ENCODE data around the gene MMEL1.

The MMEL1 gene

DNA sequence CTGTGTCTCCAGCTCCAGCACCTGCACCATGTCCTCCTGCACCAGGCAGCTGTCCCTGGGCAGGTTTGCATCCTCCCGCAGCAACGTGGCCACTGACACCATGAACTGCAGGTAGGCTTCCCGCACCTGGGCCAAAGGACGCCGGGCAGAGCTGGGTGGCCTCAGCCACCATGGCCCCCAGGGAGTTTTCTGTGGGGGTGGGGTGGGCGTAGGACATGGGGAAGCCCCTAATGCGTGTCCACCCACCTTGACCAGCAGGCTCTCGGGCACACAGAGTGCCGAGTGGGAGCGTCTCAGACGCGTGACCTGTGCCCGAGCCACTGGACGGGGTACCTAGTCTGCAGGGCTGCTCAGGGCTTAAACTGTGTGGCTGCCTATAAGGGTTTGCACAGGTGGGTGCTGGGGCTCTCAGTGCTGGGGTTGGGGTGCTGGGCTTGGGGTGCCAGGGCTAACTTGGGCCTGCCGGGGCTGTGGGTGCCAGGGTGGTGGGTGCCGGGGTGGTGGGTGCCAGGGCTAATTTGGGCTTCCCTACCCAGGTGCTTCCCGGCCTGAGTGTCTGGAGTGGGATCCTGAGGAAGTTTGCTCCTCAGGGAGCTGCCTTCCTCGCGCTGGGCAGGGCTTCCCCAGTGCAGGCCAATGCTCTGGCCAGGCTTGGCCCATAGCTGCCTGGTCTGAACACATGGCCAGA, 28.5 kb downstream of the MMEL1 start:
- H3K27me3 ChIP-seq (ENCODE audit: control insufficient read depth, insufficient read depth, low read length): no peaks in the 10 kb centered on the region
- H3K36me3 ChIP-seq (ENCODE audit: control insufficient read depth, insufficient read depth, low read length): no peaks in the 10 kb centered on the region

DNA sequence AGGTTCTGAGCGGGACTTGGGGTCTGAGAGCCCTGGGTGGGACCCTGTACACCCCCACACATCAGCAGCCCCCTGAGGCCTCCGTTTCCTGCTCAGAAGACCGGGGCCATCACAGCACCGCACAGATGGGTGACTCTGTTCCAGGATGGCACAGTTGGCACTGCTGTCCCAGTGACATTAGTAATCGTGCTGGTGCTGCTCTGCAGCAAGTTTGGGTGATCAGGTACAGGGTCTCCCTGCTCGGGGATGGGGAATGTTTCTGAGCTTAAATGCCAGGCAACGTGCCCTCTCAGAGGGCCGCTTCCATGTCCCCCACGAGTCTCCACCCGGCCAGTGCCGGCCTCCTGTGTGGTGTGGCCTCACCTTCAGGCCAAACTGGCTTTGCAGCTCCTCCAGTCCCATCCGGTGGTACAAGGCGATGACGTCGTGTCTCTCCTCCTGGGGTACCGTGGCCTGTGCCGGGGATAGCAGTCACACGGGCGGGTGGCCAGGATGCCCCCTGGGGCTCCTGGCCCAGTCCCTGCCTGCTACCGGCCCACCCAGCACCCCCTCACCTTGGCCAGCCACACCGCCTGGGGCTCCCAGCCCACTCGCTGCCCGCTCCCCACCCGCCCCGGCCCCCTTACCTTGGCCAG, 29.2 kb downstream of the MMEL1 start:
- H3K9me3 ChIP-seq (ENCODE audit: control insufficient read depth, low read length): no peaks in the 10 kb centered on the region
- no peak overlapping the region for H3K9ac ChIP-seq (ENCODE audit: low read length)
- H3K4me1 ChIP-seq (ENCODE audit: control insufficient read depth, insufficient read depth, low read length): no peaks in the 10 kb centered on the region
- no peaks in the 10 kb centered on the region for H3K27me3 ChIP-seq (ENCODE audit: control insufficient read depth, insufficient read depth, low read length)
- no peak overlapping the region for H3K4me3 ChIP-seq (ENCODE audit: low read length)
- H3K36me3 ChIP-seq (ENCODE audit: control insufficient read depth, insufficient read depth, low read length): no peaks in the 10 kb centered on the region

More for the DNA sequence above, 28.5 kb downstream of the MMEL1 start:
- H3K4me1 ChIP-seq (ENCODE audit: control insufficient read depth, insufficient read depth, low read length): no peaks in the 10 kb centered on the region
- no peak overlapping the region for H3K4me3 ChIP-seq (ENCODE audit: low read length)
- no peak overlapping the region for H3K9ac ChIP-seq (ENCODE audit: low read length)
- no peaks in the 10 kb centered on the region for H3K9me3 ChIP-seq (ENCODE audit: control insufficient read depth, low read length)

DNA sequence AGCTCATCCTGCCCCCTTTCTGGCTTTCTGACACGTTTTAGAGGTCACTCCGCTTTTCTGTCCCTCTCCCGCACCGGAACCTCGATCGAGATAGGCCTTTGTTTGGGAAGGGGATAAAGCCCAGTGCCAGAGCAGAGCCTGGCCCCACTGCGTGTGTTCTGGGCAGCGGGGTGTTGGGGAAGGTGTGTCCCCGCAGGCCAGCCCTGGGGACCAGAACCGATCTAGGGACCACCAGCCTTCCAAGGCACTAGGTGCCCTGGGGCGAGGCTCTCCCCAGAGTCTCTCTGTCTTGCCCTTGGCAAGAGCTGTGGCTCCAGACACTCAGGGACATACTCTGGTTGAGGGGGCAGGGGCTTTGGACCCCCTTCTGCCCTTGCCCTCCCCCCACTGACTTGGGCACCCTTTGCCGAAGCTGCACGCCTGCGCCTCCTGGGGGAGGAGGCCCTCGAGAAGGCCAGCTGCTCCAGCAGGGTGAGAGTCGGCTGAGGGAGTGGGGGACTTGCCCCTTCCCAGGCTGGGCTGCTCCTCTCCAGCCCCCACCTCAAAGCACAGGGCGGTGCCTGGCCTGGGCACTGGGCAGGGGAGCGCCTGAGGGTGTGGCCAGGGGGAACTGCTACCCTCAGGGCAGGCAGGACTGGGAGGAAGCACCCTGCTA, 29.8 kb downstream of the MMEL1 start:
- Histone ChIP-seq H3K9ac (ENCODE audit: low read length) (no peak overlapping the region), H3K9me3 (ENCODE audit: control insufficient read depth, low read length) (no peaks in the 10 kb centered on the region), H3K36me3 (ENCODE audit: control insufficient read depth, insufficient read depth, low read length) (no peaks in the 10 kb centered on the region), H3K27me3 (ENCODE audit: control insufficient read depth, insufficient read depth, low read length) (no peaks in the 10 kb centered on the region), H3K4me3 (ENCODE audit: low read length) (no peak overlapping the region), H3K4me1 (ENCODE audit: control insufficient read depth, insufficient read depth, low read length) (no peaks in the 10 kb centered on the region)

DNA sequence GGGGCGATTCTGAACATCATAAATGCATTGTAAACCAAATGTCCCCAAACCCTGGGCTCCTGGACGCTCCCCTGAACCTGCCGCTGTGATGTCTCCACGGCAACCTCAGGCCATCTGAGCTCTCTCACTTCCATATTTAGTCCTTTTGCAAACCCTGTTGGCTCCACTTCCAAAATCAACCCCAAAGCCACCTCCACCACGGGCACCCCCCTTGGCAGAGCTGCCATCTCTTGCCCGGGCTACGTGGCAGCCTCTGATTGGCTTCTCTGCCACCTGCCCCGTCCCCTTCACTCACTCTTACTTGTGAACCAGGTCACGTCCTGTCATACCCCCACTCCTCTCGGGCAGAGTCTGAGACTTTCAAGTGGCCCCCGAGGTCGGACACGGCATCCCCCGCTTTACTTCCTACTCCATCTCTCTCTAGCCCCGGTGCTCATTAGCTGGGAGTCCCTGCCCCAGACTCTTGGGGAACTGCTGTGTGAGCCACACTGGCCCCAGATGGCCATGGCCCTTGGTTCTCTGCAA, 30.4 kb downstream of the MMEL1 start:
- Histone ChIP-seq H3K27me3 (ENCODE audit: control insufficient read depth, insufficient read depth, low read length) (no peaks in the 10 kb centered on the region), H3K9me3 (ENCODE audit: control insufficient read depth, low read length) (no peaks in the 10 kb centered on the region), H3K4me3 (ENCODE audit: low read length) (no peak overlapping the region), H3K36me3 (ENCODE audit: control insufficient read depth, insufficient read depth, low read length) (no peaks in the 10 kb centered on the region), H3K9ac (ENCODE audit: low read length) (no peak overlapping the region), H3K4me1 (ENCODE audit: control insufficient read depth, insufficient read depth, low read length) (no peaks in the 10 kb centered on the region)

DNA sequence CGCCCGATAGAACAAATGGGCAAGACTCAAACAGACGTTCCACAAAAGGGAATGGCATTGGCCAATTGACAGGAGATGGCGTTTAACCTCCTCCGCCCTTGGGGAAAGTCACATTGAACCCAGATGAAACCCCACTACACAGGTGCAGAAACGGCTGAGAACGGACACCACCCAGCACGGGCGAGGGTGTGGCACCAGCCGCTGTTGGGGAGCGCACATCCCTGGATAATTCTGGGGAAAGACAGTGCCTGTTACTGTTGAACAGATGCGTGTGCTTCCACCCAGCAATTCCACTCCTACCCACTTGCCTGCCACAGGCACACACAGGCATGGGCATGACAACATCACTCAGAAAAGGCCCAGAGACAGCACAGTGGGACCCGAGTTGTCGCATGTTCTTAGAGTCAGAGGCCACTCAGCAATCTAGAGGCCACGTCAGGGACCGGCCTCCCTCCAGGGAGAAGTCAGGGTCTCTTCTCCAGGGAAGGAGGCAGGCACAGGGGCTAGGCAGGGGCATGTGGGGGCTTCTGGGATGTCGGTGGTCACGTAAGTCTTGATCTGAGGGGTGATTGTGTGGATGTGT, 31.0 kb downstream of the MMEL1 start:
- H3K36me3 ChIP-seq (ENCODE audit: control insufficient read depth, insufficient read depth, low read length): no peaks in the 10 kb centered on the region
- H3K9ac ChIP-seq (ENCODE audit: low read length): no peak overlapping the region
- H3K4me3 ChIP-seq (ENCODE audit: low read length): no peak overlapping the region
- H3K4me1 ChIP-seq (ENCODE audit: control insufficient read depth, insufficient read depth, low read length): no peaks in the 10 kb centered on the region
- no peaks in the 10 kb centered on the region for H3K27me3 ChIP-seq (ENCODE audit: control insufficient read depth, insufficient read depth, low read length)
- H3K9me3 ChIP-seq (ENCODE audit: control insufficient read depth, low read length): no peaks in the 10 kb centered on the region

DNA sequence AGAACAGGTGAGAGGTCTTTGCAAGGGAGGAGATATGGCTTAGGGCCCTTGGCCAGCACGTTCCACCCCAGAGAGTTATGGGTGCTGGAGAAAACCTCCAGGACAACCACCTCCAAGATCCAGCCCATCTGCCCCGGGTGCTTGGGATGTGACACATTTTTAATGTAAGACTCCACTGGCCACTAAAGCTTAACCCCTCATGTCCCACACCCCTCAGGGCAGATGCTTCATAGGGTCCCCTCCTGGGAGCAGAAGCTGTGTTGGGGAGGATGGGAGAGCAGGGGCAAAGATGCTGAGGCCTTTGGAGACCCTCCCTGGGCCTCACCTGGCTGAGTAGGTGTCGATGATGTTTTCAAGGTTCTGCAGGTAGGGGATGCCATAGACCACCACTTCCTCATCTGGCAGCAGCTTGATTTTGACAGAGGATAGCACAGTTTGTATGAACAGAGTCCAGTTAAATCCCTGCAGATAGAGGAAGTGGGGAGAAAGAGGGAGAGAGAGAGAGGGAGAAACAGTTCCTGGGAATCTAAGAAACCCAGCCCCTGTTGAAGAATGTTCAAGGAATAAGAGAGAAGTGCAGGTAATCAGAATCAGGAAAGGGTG, 34.4 kb downstream of the MMEL1 start:
- Histone ChIP-seq H3K4me1 (ENCODE audit: control insufficient read depth, insufficient read depth, low read length) (peaks cover 12% of the 10 kb centered on the region), H3K9me3 (ENCODE audit: control insufficient read depth, low read length) (no peaks in the 10 kb centered on the region), H3K36me3 (ENCODE audit: control insufficient read depth, insufficient read depth, low read length) (no peaks in the 10 kb centered on the region), H3K9ac (ENCODE audit: low read length) (no peak overlapping the region), H3K27me3 (ENCODE audit: control insufficient read depth, insufficient read depth, low read length) (peaks cover 3% of the 10 kb centered on the region), H3K4me3 (ENCODE audit: low read length) (no peak overlapping the region)

DNA sequence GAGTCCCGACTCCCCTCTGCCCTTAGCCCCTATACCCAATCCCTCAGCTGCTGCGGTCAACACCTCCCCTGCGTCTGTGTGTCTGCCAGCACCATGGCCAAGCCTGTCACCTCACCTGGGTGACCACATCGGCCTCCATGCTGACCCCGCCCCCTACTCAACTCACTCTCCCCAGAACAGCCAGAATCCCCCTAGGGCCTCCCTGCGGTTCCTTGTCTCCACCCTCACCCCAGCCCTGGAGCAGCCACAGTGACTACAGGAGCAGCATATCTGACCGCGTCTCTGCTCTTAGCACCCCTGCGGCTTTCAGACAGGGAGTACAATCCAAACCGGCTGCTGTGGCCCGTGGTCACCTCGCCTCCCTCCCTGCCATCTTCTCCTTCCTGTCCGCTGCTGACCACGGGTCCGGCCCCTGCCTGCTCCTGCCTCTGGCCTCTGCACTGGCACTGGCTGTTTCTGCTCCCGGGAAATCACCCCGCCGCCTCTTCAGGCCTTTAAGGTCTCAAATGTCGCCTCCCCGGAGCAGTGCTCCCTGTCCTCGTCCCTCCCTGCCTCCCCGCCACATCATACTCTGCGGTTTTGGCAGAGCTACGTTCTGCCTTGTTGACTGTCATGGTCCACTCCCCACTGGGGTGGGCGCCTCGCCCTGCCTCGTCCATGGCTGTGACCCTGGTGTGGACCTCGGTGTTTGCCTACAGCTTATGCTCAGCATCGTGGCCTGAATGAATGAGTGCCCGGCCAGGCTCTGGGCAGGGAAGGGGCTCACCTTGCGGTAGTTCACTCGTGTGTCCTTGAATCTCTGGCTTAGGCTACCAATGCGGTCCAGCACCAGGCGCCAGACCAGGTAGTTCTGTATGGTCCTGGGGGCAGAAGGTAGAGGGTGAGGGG, 35.1 kb downstream of the MMEL1 start:
- Histone ChIP-seq H3K9ac (ENCODE audit: low read length) (no peak overlapping the region), H3K27me3 (ENCODE audit: control insufficient read depth, insufficient read depth, low read length) (peaks cover 4% of the 10 kb centered on the region), H3K9me3 (ENCODE audit: control insufficient read depth, low read length) (no peaks in the 10 kb centered on the region), H3K36me3 (ENCODE audit: control insufficient read depth, insufficient read depth, low read length) (no peaks in the 10 kb centered on the region), H3K4me3 (ENCODE audit: low read length) (no peak overlapping the region), H3K4me1 (ENCODE audit: control insufficient read depth, insufficient read depth, low read length) (peaks cover 19% of the 10 kb centered on the region)

DNA sequence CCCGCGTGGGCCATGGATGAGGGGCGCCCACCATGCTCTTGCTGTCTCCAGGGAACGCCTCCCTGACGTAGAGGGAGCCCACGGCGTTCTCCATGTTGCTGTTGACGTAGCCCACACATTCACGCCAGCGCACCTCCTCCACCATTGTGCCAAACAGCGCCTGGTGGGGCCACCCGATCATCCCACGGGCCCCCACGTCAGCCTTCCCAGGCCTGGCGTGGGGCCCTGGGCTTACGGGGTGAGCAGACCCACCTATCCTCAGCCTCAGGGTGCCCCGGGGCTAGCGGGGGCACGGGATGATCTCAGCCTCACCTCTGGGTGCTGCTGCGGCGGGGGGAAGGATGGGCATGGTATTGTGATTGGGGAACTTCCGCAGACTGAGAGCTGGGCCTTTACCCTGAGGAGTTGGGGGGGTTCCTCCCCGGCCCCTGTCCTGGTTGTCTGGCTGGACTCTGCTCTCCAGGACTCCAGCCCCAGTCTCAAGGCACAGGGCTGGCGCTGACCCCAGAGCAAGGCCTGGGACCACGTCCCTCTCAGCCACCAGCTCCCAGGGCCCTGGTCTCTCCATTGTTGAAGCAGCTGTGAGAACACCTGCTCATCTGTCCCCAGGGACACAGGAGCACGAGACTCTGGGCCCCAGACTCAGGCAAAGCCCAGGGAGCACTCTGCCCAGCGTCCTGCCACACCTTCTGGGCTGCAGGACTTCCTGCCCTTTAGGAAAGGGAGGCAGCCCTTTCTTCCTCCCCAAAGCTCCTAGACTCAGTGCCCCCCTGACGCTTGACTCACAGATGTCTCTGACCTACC, 36.1 kb downstream of the MMEL1 start:
- H3K9ac ChIP-seq (ENCODE audit: low read length): no peak overlapping the region
- H3K4me1 ChIP-seq (ENCODE audit: control insufficient read depth, insufficient read depth, low read length): peaks cover 25% of the 10 kb centered on the region
- no peaks in the 10 kb centered on the region for H3K9me3 ChIP-seq (ENCODE audit: control insufficient read depth, low read length)
- H3K36me3 ChIP-seq (ENCODE audit: control insufficient read depth, insufficient read depth, low read length): no peaks in the 10 kb centered on the region
- H3K27me3 ChIP-seq (ENCODE audit: control insufficient read depth, insufficient read depth, low read length): peaks cover 4% of the 10 kb centered on the region
- H3K4me3 ChIP-seq (ENCODE audit: low read length): no peak overlapping the region

DNA sequence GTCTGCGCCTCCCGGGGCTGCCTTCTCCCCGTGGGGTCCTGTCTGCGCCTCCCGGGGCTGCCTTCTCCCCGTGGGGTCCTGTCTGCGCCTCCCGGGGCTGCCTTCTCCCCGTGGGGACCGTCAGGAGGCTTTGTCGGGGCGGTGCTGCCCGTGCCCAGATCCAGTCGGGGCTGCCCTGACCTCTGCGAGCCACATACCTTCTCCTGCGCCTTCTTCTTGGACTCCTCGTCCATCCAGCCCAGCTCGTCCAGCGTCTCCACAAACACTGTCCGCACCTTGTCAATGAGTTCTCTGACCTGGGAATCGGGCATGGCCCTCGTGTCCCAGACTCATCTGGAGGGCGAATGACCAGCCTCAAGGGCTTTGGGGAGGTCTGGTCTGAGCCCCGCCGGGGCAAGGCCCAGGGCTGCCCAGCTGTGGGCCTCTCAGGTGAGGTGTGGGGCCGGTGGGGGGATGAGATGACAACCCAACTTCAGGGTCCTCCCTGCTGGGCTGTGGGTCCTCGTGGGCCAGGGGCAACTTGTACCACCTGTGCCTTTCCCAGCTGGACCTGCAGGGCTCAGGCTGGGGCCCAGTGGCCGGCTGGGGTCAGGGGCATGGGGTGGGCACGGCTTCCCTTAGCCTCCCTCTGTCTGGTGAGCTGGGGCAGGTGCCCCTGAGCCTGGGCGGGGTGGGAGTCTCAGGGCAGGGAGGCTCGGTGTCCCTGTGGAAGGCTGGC, 36.8 kb downstream of the MMEL1 start:
- Histone ChIP-seq H3K36me3 (ENCODE audit: control insufficient read depth, insufficient read depth, low read length) (no peaks in the 10 kb centered on the region), H3K9ac (ENCODE audit: low read length) (no peak overlapping the region), H3K27me3 (ENCODE audit: control insufficient read depth, insufficient read depth, low read length) (peaks cover 4% of the 10 kb centered on the region), H3K4me3 (ENCODE audit: low read length) (no peak overlapping the region), H3K9me3 (ENCODE audit: control insufficient read depth, low read length) (no peaks in the 10 kb centered on the region), H3K4me1 (ENCODE audit: control insufficient read depth, insufficient read depth, low read length) (peaks cover 28% of the 10 kb centered on the region)

DNA sequence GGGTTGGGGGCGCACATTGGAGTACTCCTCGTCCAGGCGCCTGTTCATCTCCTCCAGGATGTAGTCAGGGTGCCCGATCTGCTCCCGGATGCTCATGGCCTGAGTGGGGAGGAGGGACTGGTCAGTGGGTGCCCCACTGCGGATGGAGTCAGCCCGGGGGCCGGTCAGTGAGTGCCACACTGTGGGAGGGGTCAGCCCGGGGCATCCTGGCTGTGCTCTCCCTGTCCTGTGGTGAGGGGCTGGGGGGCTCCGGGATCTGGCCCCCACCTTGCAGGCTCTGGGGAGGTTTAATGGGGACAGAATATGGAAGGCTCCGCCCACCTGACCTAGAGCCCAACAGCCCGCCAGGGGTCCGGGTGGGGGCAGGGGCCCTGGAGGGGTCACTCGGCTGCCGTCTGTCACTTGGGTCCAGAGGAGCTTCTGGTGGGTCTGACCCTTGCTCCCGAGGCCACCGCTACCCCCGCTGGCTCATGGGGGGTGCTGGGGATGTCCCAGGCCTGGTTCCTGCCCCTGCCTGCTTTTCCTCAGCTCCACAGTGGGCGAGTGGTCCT, 37.5 kb downstream of the MMEL1 start:
- Histone ChIP-seq H3K9me3 (ENCODE audit: control insufficient read depth, low read length) (no peaks in the 10 kb centered on the region), H3K4me1 (ENCODE audit: control insufficient read depth, insufficient read depth, low read length) (peaks cover 28% of the 10 kb centered on the region), H3K36me3 (ENCODE audit: control insufficient read depth, insufficient read depth, low read length) (no peaks in the 10 kb centered on the region), H3K27me3 (ENCODE audit: control insufficient read depth, insufficient read depth, low read length) (peaks cover 4% of the 10 kb centered on the region), H3K9ac (ENCODE audit: low read length) (no peak overlapping the region), H3K4me3 (ENCODE audit: low read length) (no peak overlapping the region)

All from mucosa of stomach (tissue), 1 donor.